Activated CD4-positive, alpha-beta T cell treated with anti-CD3 and anti-CD28 coated beads for 36 hours (primary cell): ENCODE results near the gene PARS2. TPM values are rescaled to one million over a fixed set of nuclear protein-coding genes. Genes with fewer than 3 reads are reported as not detected.

ENCODE experiments used
- ATAC-seq: fragments of 200-7000 bp; cut with Tn5 transposase; one replicate; pipeline ENCODE4 v1.10.0; 2021; ENCODE audit warnings: mild to moderate bottlenecking, moderate library complexity
- CTCF ChIA-PET: fragments of 350-600 bp; sonication (Branson Sonifier 250); formaldehyde crosslinking; loops from one replicate; lab custom pipeline; 2021; ENCODE audit warnings: antibody characterized with exemption; lab: Charles Lee
- POLR2A ChIA-PET: fragments of 350-600 bp; sonication (Branson Sonifier 250); formaldehyde crosslinking; loops from one replicate; lab custom pipeline; 2021; ENCODE audit warnings: antibody characterized with exemption, inconsistent platforms; lab: Charles Lee
- DNase-seq: peaks from one replicate; pipeline ENCODE4 v3.0.0-alpha.2; 2020
- H3K27ac Mint-ChIP-seq: one replicate; pipeline ENCODE4 v1.8.0; 2021; ENCODE audit warnings: mixed read lengths
- H3K27me3 Mint-ChIP-seq: one replicate; pipeline ENCODE4 v1.8.0; 2021; ENCODE audit warnings: mixed read lengths
- H3K36me3 Mint-ChIP-seq: one replicate; pipeline ENCODE4 v1.8.0; 2021; ENCODE audit warnings: low read depth, mixed read lengths
- H3K4me1 Mint-ChIP-seq: one replicate; pipeline ENCODE4 v1.8.0; 2021; ENCODE audit warnings: mixed read lengths
- H3K4me3 Mint-ChIP-seq: one replicate; pipeline ENCODE4 v1.8.0; 2021; ENCODE audit warnings: mild to moderate bottlenecking, moderate library complexity, mixed read lengths
- H3K9me3 Mint-ChIP-seq: one replicate; pipeline ENCODE4 v1.8.0; 2021; ENCODE audit warnings: low read depth, mixed read lengths
- intact Hi-C, 2 experiments: fragments of 100-400 bp; cut with DNase I in 1 of 2; cut with micrococcal nuclease in 1 of 2; formaldehyde crosslinking; loops; one replicate each; pipeline versions ENCODE4 v1.14.2 to v1.15.1; 2022 to 2024; cut with DNase I, micrococcal nuclease
- total RNA-seq, 2 experiments: library from RNA; stranded (reverse); gene quantifications; one replicate each; pipeline ENCODE4 v1.2.3, GENCODE V29; 2021

The PARS2 gene
- 1 to 10 TPM; 6.3 to 6.8 TPM for total RNA-seq

DNA sequence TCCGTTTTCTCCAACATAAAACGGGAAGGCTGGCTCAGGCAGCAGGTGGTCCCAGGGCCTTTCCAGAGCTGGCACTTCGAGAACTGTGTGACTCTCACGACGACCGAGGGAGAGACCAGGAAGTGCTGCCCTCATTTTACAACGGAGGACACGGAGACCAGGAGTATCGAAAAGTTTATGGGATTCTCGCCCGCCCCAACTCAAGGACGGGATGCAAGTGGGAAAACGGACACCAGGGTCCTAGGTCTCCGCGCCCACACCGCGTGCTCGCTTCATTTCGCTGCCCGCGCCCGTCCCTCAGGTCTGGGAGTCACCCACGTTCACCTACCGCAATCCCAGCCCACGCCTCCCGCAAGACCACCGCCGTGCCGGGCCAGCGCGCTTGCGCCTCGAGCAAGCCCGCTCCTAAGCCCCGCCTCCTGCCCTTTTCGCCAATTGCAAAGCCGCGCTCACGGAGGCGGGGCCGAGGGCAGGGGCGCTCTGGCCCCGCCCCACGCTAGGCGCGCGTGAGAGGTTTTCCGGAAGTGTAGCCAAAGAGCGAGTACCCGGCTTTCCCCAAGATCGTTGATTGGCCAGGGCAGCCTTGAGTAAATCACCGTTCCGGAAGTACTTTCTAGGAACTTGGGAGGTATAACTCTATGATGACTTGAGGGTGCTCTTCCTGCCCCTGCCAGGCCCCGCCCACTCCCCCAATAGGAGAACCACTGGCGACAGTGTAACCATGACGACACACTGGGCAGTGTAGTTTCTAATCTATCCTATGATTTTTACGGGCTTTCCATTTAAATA lies at the start of gene PARS2:
TSS of gene PARS2 (minus strand) at position 391 of the 789 bp plus-strand sequence. CDS start 5,362 bp downstream, outside the sequence.
- ATAC-seq = peak; percentile 99
- Mint-ChIP-seq H3K4me3 (peak within 1 kb of the TSS; percentile 89), H3K36me3 (peaks cover 2% of the 10 kb centered on the region), H3K9me3 (no peaks in the 10 kb centered on the region), H3K27ac (peak within 1 kb of the TSS; percentile 91), H3K4me1 (peaks cover 13% of the 10 kb centered on the region), H3K27me3 (no peaks in the 10 kb centered on the region)
- ChIA-PET CTCF (interaction anchor here (2.4 kb wide), 1 partner anchor 43 kb away, joined by 6 read pairs; no protein-coding TSS in a partner anchor), POLR2A (interaction anchor here (1.0 kb wide), 1 partner anchor 48 kb away, joined by 3 read pairs; the partner anchor contains the start of gene TTC4)
- intact Hi-C loops = loop anchor here (1.0 to 10.0 kb wide), 11 partner anchors 35 to 926 kb away; partner anchors contain the start of genes NDC1 (in 2 of the 2), TCEANC2 (in 2 of the 2), TMEM59 (in 2 of the 2) and USP24 (in 2 of the 2)
- DNase-seq = peak; percentile 98

DNA sequence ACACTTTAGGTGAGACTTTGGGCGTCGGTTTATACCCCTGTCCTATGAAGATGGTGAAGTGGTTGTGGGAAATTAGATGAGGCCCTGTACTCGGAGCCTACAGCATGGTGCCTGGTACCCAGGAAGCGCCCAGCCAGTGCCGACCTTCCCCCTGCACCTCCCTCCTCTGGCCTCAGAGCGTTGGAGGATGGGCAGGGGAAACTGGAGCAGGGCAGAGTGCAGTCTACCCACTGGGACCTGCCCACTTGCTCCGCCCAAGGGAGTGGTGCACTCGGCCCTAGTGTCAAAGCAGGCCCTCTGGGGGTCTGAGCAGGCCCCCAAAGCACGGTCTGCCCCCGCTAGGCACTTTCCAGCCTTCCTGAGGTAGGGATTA lies 49.8 kb upstream of the PARS2 start:
- H3K27ac Mint-ChIP-seq = no peak overlapping the region

DNA sequence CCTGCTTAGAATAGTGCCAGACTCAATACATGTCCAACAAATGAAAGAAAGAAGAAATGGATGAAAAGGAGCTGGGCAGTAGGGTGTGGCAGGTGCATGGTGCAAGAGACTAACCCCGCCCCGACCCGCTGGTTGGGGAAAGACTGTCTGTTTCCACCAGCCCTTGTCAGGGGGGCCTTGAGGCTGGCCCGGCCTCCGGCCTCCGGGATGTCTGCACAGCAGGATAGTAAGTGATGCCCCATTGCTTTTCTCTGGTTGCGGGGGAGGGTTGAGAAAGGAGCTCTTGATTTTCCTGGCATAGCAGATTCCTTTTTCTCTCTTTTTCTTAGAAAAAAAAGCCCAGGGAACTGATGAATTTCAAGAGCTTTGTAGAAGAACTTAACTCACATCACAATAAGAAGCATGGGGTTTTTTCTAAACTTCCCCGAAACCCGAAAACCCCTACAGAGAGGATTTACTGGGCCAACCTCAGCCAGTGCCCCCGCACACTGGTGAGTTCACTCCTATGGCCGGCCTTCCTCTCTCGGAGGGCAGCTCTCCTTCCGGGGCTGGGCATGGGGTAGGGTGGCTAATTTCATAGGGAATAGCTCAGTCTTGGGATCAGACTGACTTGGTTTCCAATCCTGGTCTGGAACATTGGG lies 49.3 kb upstream of the PARS2 start:
- no peaks in the 10 kb centered on the region for H3K36me3 Mint-ChIP-seq
- no peaks in the 10 kb centered on the region for H3K9me3 Mint-ChIP-seq
- H3K4me1 Mint-ChIP-seq = peaks cover 9% of the 10 kb centered on the region
- POLR2A ChIA-PET = interaction anchor here (0.6 kb wide), 1 partner anchor 615 kb away, joined by 3 read pairs; no protein-coding TSS in a partner anchor
- CTCF ChIA-PET = interaction anchor here (1.5 to 1.6 kb wide), 2 partner anchors 140 to 141 kb away, joined by 3 to 4 read pairs; no protein-coding TSS in a partner anchor
- no peaks in the 10 kb centered on the region for H3K27me3 Mint-ChIP-seq
- H3K4me3 Mint-ChIP-seq = no peak overlapping the region
- no peak for DNase-seq
- intact Hi-C loops = loop anchor here in 1 of 2 experiments (5.0 kb wide), 1 partner anchor 326 kb away; no protein-coding TSS in a partner anchor
- no peak overlapping the region for H3K27ac Mint-ChIP-seq
- no peak for ATAC-seq

More for the DNA sequence above, 49.8 kb upstream of the PARS2 start:
- H3K9me3 Mint-ChIP-seq = no peaks in the 10 kb centered on the region
- POLR2A ChIA-PET = no interaction called here
- intact Hi-C loops = loop anchor here in 1 of 2 experiments (5.0 kb wide), 1 partner anchor 327 kb away; no protein-coding TSS in a partner anchor
- no peaks in the 10 kb centered on the region for H3K27me3 Mint-ChIP-seq
- no peaks in the 10 kb centered on the region for H3K36me3 Mint-ChIP-seq
- CTCF ChIA-PET = no interaction called here
- H3K4me3 Mint-ChIP-seq = no peak overlapping the region
- ATAC-seq (no peak), DNase-seq (no peak)
- peaks cover 9% of the 10 kb centered on the region for H3K4me1 Mint-ChIP-seq

- intact Hi-C loops = loop anchor here in 1 of 2 experiments (5.0 kb wide), 1 partner anchor 326 kb away; no protein-coding TSS in a partner anchor
Observed at GRCh38 chr1:54812801-54813484, 48.6 kb upstream of the PARS2 start.

DNA sequence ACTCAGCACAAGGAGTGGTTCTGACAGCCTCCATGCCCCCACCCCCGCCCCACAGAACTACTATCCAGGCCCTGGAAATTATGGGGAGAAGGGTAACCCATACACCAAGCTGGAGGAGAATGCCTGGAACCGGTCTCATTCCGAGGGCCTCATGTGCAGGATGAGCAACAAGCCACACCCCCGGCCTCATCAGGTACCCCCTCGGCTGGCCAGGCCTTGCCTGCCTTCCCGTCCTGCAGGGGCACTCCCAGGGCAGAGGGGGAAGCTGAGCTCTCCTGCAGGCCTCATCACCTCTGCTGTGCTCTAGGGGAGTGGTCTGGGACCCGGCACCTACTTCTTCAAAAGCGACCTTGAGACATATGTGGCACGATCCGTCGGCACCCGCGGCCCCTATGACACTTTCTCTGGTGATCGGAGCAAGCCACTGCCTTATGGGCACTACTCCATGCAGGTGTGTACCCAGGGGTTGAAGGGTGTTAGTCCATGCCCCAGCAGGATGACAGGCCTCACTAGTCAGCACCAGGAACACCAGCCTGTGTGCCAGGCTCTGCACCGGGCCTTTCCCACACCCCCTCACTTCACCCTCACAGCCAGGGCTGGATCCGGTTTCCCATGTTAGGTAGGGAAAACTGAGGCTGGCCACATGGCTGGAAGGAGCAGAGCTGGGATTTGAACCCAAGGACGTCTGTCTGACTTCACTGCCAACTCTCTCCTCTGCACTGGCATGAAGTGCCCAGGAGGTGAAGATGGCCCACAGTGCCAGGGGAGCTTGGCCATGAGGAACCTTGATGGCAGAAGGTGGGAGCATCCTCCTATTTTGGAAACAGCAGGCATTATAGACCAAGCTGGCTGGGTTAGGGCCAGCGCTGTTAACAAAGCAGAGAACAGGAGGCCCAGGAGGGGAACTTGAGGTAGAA lies 47.7 kb upstream of the PARS2 start:
- intact Hi-C loops = loop anchor here in 1 of 2 experiments (2.0 to 5.0 kb wide), 3 partner anchors 325 to 741 kb away; no protein-coding TSS in a partner anchor
- Mint-ChIP-seq H3K27ac (no peak overlapping the region), H3K27me3 (no peaks in the 10 kb centered on the region), H3K9me3 (no peaks in the 10 kb centered on the region), H3K4me3 (no peak overlapping the region), H3K4me1 (peaks cover 3% of the 10 kb centered on the region), H3K36me3 (no peaks in the 10 kb centered on the region)
- POLR2A ChIA-PET = interaction anchor here (0.6 to 0.7 kb wide), 2 partner anchors 20 to 62 kb away, joined by 3 read pairs; no protein-coding TSS in a partner anchor
- DNase-seq (no peak), ATAC-seq (no peak)
- CTCF ChIA-PET = interaction anchor here (0.6 to 1.6 kb wide), 6 partner anchors 81 to 348 kb away, joined by 3 to 4 read pairs (median 3); no protein-coding TSS in a partner anchor

More at GRCh38 chr1:54812801-54813484, 48.6 kb upstream of the PARS2 start:
- DNase-seq (no peak), ATAC-seq (no peak)
- H3K4me1 Mint-ChIP-seq = peaks cover 4% of the 10 kb centered on the region
- no peaks in the 10 kb centered on the region for H3K27me3 Mint-ChIP-seq
- no peaks in the 10 kb centered on the region for H3K9me3 Mint-ChIP-seq
- POLR2A ChIA-PET = interaction anchor here (0.6 kb wide), 1 partner anchor 63 kb away, joined by 3 read pairs; no protein-coding TSS in a partner anchor
- H3K27ac Mint-ChIP-seq = no peak overlapping the region
- CTCF ChIA-PET = interaction anchor here (0.6 to 1.6 kb wide), 4 partner anchors 80 to 141 kb away, joined by 3 to 4 read pairs (median 3); no protein-coding TSS in a partner anchor
- H3K4me3 Mint-ChIP-seq = no peak overlapping the region
- H3K36me3 Mint-ChIP-seq = no peaks in the 10 kb centered on the region

GRCh38 chr1:54811066-54811465 lies 46.7 kb upstream of the PARS2 start:
- no peaks in the 10 kb centered on the region for H3K27me3 Mint-ChIP-seq
- H3K9me3 Mint-ChIP-seq = no peaks in the 10 kb centered on the region
- no peak overlapping the region for H3K4me3 Mint-ChIP-seq
- H3K4me1 Mint-ChIP-seq = peaks cover 3% of the 10 kb centered on the region
- ATAC-seq (no peak), DNase-seq (no peak)
- H3K27ac Mint-ChIP-seq = no peak overlapping the region
- H3K36me3 Mint-ChIP-seq = no peaks in the 10 kb centered on the region
- intact Hi-C loops = loop anchor here in 1 of 2 experiments (2.0 to 5.0 kb wide), 3 partner anchors 324 to 740 kb away; no protein-coding TSS in a partner anchor
- ChIA-PET CTCF (interaction anchor here (1.0 kb wide), 1 partner anchor 137 kb away, joined by 3 read pairs; no protein-coding TSS in a partner anchor), POLR2A (no interaction called here)

- peaks cover 3% of the 10 kb centered on the region for H3K4me1 Mint-ChIP-seq
- no peaks in the 10 kb centered on the region for H3K27me3 Mint-ChIP-seq
- no peaks in the 10 kb centered on the region for H3K9me3 Mint-ChIP-seq
- ChIA-PET CTCF (interaction anchor here (0.5 to 1.7 kb wide), 17 partner anchors 9 to 1096 kb away, joined by 3 to 10 read pairs (median 3); partner anchors contain the start of gene TTC4), POLR2A (interaction anchor here (0.9 kb wide), 1 partner anchor 9 kb away, joined by 4 read pairs; the partner anchor contains the start of gene TTC22)
- no peak overlapping the region for H3K27ac Mint-ChIP-seq
- no peaks in the 10 kb centered on the region for H3K36me3 Mint-ChIP-seq
- intact Hi-C loops = loop anchor here (1.0 to 5.0 kb wide), 6 partner anchors 42 to 740 kb away; no protein-coding TSS in a partner anchor
- ATAC-seq (peak; percentile 91), DNase-seq (peak; percentile 84)
- H3K4me3 Mint-ChIP-seq = no peak overlapping the region
Observed at GRCh38 chr1:54810153-54810942, 46.0 kb upstream of the PARS2 start.

DNA sequence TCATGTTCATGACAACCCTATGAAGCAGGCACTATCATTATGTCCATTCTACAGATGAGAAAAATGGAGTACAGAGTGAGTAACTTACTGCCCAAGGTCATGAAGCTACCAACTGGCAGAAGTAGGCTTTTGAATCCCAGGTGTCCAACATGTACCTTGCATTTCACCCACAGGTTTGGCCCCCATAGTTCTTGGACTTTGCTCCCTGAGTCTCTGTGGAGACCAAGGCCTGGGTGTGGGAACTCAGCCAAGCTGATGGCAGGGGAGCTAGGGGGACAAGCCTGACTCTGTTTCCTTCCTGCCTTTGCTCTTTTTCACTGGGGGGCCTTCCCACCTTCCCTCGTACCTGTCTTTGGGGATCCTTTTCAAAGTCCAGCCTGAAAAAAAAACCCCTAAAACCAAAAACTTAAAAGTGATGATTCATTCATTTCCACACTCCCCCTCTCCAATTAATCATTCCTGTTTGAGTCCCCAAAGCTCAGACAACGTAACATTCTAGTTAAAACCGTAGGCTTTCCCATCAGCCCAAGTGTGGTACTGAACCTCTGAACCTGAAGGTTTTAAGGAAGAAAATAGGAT lies 45.3 kb upstream of the PARS2 start:
- Mint-ChIP-seq H3K4me3 (no peak overlapping the region), H3K4me1 (peaks cover 8% of the 10 kb centered on the region), H3K27ac (no peak overlapping the region), H3K36me3 (no peaks in the 10 kb centered on the region), H3K27me3 (no peaks in the 10 kb centered on the region), H3K9me3 (no peaks in the 10 kb centered on the region)
- DNase-seq = no peak
- CTCF ChIA-PET = interaction anchor here (0.5 to 1.7 kb wide), 18 partner anchors 8 to 1095 kb away, joined by 3 to 10 read pairs (median 3); partner anchors contain the start of gene TTC4
- POLR2A ChIA-PET = interaction anchor here (0.6 to 0.9 kb wide), 2 partner anchors 8 to 972 kb away, joined by 4 read pairs; partner anchors contain the start of gene TTC22
- intact Hi-C loops = loop anchor here (1.0 to 10.0 kb wide), 8 partner anchors 41 to 739 kb away; partner anchors contain the start of genes CYB5RL (in 1 of the 2) and MRPL37 (in 1 of the 2)
- no peak for ATAC-seq
